DMS79 treated with DMSO at 0.1 percent for 48 hours (cell line): ENCODE measurements around the gene CBLL1.

Experiments used
- DNase-seq: peaks from one replicate; lab custom pipeline; 2025; lab: John Stamatoyannopoulos, UW

The CBLL1 gene

GRCh38 chr7:107810626-107811025 lies 66.7 kb downstream of the CBLL1 start:
- DNase-seq: no peak
